HepG2 (cell line): Measurements from ENCODE around the gene UPF3A. TPM values are rescaled to one million over a fixed set of nuclear protein-coding genes. Genes with fewer than 3 reads are reported as not detected.

Experiments used
- CSRNP1 ChIP-seq: sonication (generic); formaldehyde crosslinking; IDR thresholded peaks from 2 replicates; pipeline ENCODE4 v1.8.1; 2023; ENCODE audit warnings: mild to moderate bottlenecking, missing genetic modification reagents
- RFXANK ChIP-seq: IDR thresholded peaks from 2 replicates; pipeline ENCODE4 v1.6.1; 2016
- SETDB1 ChIP-seq: sonication (generic); formaldehyde crosslinking; IDR thresholded peaks from 2 replicates; pipeline ENCODE4 v1.5.1; 2020; ENCODE audit warnings: missing genetic modification reagents, mild to moderate bottlenecking, borderline replicate concordance
- ZBTB43 ChIP-seq: sonication (generic); formaldehyde crosslinking; conservative IDR thresholded peaks from 2 replicates; pipeline ENCODE4 v1.4.0; 2020; ENCODE audit warnings: missing genetic modification reagents
- ZBTB7B ChIP-seq: sonication (generic); formaldehyde crosslinking; IDR thresholded peaks from 2 replicates; pipeline ENCODE4 v1.4.0; 2020; ENCODE audit warnings: missing genetic modification reagents
- ZNF337 ChIP-seq: sonication (generic); formaldehyde crosslinking; IDR thresholded peaks from 2 replicates; pipeline ENCODE4 v1.5.1; 2020; ENCODE audit warnings: missing genetic modification reagents, low read depth, mild to moderate bottlenecking, borderline replicate concordance
- ZNF616 ChIP-seq: sonication (generic); formaldehyde crosslinking; IDR thresholded peaks from 2 replicates; pipeline ENCODE4 v1.5.0; 2020; ENCODE audit warnings: low read depth, mild to moderate bottlenecking, missing genetic modification reagents
- ZNF709 ChIP-seq: sonication (generic); formaldehyde crosslinking; IDR thresholded peaks from 2 replicates; pipeline ENCODE4 v1.5.0; 2020; ENCODE audit warnings: mild to moderate bottlenecking, missing genetic modification reagents
- polyA plus RNA-seq, 8 experiments: library from polyadenylated mRNA; depleted of rRNA in 3 of 8; stranded (reverse) in 7 of 8; unstranded in 1 of 8; fragments of >200 nt; fragmentation: Illumina TruSeq in 4 of 8; extraction: Trizol in 4 of 8; gene quantifications; 2 replicates each; pipeline versions ENCODE4 v1.2.1 to v1.2.3, GENCODE V29; 2011 to 2016; ENCODE audit warnings: low read depth in 4 of 8, missing spikeins in 1 of 8, mixed read lengths in 1 of 8; ENCODE audit not compliant: insufficient read depth in 1 of 8
- total RNA-seq, 5 experiments: library from RNA; depleted of rRNA; stranded (reverse); fragments of >200 nt; fragmentation: Illumina TruSeq; extraction: Trizol; gene quantifications; 2 replicates each; pipeline ENCODE4 v1.2.3, GENCODE V29; 2016; ENCODE audit warnings: low read depth in 1 of 5
- TF ChIP-seq, protein P1 (sequence below): sonication (generic); formaldehyde crosslinking; IDR thresholded peaks from 2 replicates; pipeline ENCODE4 v1.5.0; 2020; ENCODE audit warnings: mild to moderate bottlenecking, missing genetic modification reagents, borderline replicate concordance
- TF ChIP-seq, protein P2 (sequence below): IDR thresholded peaks from 2 replicates; pipeline ENCODE4 v1.4.0; 2020; ENCODE audit warnings: mild to moderate bottlenecking, missing genetic modification reagents
- TF ChIP-seq, protein P3 (sequence below): IDR thresholded peaks from 2 replicates; pipeline ENCODE4 v1.6.1; 2018; ENCODE audit warnings: missing genetic modification reagents

UPF3A gene
- total and polyA plus RNA-seq, 2 of the 13 experiments (the other 11 are each of a cell fraction or from before 2014, with no cell fraction given), result 60.2 to 63.8 TPM

DNA sequence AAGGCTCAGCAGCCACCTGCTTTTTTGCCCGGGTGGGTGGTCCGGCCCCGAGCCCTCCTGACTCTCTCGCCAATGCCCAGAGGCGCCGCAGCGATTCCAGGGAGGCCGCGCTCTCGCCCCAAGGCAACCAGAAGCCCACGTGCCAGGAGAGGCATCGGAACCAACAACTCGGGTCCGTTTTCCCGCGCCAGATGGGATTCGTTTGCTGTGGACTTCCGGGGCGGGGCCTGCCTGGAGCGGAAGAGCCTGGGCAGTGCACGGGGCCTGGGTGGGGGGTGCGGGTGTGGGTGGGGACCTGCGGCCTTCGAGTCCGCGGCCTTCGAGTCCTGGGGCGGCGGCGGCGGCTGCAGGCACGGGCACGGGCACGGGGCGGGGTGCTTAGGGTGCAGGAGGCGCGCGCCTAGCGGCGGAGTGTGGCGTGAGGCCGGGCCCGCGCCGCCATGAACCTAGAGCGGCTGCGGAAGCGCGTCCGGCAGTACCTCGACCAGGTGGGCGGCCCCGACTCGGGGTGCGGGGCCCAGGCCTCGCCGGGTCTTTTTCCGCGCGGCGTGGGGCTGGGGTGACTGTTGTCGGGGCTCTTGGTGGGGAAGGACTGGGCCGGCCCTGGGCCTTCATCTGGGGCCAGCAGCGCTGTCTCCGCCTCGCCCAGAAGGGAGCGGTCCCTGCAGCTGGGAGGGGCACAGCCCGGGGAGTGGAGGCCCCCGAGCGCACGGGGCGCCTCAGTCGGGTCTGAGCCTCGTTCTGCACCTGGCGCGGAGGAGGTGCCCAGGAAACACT, 46.6 kb upstream of the UPF3A start, which contains the start of gene CDC16 (continued):
- TF ChIP-seq, protein P1, sequence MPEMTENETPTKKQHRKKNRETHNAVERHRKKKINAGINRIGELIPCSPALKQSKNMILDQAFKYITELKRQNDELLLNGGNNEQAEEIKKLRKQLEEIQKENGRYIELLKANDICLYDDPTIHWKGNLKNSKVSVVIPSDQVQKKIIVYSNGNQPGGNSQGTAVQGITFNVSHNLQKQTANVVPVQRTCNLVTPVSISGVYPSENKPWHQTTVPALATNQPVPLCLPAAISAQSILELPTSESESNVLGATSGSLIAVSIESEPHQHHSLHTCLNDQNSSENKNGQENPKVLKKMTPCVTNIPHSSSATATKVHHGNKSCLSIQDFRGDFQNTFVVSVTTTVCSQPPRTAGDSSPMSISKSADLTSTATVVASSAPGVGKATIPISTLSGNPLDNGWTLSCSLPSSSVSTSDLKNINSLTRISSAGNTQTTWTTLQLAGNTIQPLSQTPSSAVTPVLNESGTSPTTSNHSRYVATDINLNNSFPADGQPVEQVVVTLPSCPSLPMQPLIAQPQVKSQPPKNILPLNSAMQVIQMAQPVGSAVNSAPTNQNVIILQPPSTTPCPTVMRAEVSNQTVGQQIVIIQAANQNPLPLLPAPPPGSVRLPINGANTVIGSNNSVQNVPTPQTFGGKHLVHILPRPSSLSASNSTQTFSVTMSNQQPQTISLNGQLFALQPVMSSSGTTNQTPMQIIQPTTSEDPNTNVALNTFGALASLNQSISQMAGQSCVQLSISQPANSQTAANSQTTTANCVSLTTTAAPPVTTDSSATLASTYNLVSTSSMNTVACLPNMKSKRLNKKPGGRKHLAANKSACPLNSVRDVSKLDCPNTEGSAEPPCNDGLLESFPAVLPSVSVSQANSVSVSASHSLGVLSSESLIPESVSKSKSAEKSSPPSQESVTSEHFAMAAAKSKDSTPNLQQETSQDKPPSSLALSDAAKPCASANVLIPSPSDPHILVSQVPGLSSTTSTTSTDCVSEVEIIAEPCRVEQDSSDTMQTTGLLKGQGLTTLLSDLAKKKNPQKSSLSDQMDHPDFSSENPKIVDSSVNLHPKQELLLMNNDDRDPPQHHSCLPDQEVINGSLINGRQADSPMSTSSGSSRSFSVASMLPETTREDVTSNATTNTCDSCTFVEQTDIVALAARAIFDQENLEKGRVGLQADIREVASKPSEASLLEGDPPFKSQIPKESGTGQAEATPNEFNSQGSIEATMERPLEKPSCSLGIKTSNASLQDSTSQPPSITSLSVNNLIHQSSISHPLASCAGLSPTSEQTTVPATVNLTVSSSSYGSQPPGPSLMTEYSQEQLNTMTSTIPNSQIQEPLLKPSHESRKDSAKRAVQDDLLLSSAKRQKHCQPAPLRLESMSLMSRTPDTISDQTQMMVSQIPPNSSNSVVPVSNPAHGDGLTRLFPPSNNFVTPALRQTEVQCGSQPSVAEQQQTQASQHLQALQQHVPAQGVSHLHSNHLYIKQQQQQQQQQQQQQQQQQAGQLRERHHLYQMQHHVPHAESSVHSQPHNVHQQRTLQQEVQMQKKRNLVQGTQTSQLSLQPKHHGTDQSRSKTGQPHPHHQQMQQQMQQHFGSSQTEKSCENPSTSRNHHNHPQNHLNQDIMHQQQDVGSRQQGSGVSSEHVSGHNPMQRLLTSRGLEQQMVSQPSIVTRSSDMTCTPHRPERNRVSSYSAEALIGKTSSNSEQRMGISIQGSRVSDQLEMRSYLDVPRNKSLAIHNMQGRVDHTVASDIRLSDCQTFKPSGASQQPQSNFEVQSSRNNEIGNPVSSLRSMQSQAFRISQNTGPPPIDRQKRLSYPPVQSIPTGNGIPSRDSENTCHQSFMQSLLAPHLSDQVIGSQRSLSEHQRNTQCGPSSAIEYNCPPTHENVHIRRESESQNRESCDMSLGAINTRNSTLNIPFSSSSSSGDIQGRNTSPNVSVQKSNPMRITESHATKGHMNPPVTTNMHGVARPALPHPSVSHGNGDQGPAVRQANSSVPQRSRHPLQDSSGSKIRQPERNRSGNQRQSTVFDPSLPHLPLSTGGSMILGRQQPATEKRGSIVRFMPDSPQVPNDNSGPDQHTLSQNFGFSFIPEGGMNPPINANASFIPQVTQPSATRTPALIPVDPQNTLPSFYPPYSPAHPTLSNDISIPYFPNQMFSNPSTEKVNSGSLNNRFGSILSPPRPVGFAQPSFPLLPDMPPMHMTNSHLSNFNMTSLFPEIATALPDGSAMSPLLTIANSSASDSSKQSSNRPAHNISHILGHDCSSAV (CRISPR knock-in tag), result no peak; the same call in 1 of the 2 replicates
- TF ChIP-seq, protein P2, sequence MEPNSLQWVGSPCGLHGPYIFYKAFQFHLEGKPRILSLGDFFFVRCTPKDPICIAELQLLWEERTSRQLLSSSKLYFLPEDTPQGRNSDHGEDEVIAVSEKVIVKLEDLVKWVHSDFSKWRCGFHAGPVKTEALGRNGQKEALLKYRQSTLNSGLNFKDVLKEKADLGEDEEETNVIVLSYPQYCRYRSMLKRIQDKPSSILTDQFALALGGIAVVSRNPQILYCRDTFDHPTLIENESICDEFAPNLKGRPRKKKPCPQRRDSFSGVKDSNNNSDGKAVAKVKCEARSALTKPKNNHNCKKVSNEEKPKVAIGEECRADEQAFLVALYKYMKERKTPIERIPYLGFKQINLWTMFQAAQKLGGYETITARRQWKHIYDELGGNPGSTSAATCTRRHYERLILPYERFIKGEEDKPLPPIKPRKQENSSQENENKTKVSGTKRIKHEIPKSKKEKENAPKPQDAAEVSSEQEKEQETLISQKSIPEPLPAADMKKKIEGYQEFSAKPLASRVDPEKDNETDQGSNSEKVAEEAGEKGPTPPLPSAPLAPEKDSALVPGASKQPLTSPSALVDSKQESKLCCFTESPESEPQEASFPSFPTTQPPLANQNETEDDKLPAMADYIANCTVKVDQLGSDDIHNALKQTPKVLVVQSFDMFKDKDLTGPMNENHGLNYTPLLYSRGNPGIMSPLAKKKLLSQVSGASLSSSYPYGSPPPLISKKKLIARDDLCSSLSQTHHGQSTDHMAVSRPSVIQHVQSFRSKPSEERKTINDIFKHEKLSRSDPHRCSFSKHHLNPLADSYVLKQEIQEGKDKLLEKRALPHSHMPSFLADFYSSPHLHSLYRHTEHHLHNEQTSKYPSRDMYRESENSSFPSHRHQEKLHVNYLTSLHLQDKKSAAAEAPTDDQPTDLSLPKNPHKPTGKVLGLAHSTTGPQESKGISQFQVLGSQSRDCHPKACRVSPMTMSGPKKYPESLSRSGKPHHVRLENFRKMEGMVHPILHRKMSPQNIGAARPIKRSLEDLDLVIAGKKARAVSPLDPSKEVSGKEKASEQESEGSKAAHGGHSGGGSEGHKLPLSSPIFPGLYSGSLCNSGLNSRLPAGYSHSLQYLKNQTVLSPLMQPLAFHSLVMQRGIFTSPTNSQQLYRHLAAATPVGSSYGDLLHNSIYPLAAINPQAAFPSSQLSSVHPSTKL, result peak; percentile 48
- TF ChIP-seq ZBTB43 (0 out of 2 replicates have a peak, but pooled peaks have one; percentile 28), ZBTB7B (CRISPR knock-in tag) (peak; percentile 66), ZNF709 (CRISPR knock-in tag) (peak; percentile 85; the same call in 1 of the 2 replicates), RFXANK (CRISPR knock-in tag) (peak; percentile 64; the same call in 1 of the 2 replicates), ZNF616 (CRISPR knock-in tag) (no peak; the same call in none of the 2 replicates), ZNF337 (CRISPR knock-in tag) (peak; percentile 49; the same call in 1 of the 2 replicates), CSRNP1 (CRISPR knock-in tag) (peak; percentile 54), SETDB1 (CRISPR knock-in tag) (peak; percentile 95; the same call in 1 of the 2 replicates)
- TF ChIP-seq, protein P3, sequence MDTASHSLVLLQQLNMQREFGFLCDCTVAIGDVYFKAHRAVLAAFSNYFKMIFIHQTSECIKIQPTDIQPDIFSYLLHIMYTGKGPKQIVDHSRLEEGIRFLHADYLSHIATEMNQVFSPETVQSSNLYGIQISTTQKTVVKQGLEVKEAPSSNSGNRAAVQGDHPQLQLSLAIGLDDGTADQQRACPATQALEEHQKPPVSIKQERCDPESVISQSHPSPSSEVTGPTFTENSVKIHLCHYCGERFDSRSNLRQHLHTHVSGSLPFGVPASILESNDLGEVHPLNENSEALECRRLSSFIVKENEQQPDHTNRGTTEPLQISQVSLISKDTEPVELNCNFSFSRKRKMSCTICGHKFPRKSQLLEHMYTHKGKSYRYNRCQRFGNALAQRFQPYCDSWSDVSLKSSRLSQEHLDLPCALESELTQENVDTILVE (CRISPR knock-in tag), result peak; percentile 87
